Peyer's patch (tissue), 4 donors: Measurements from ENCODE around the gene RIF1. TPM values are rescaled to one million over a fixed set of nuclear protein-coding genes. Genes with fewer than 3 reads are reported as not detected.

Experiments
- DNase-seq, 3 donors: peaks; one replicate each; pipeline ENCODE4 v3.0.0-alpha.2; 2017 to 2019
- H3K27ac ChIP-seq, 4 donors: fragments of 200-600 bp; sonication (generic); one replicate each; pipeline ENCODE4 v1.5.1; 2016 to 2019
- H3K27me3 ChIP-seq, 2 donors: fragments of 200-600 bp; sonication (generic); one replicate each; pipeline ENCODE4 v1.5.1; 2019
- H3K36me3 ChIP-seq, 3 donors: fragments of 200-600 bp; sonication (generic); one replicate each; pipeline ENCODE4 v1.5.1; 2016 to 2019
- H3K4me1 ChIP-seq, 4 donors: fragments of 200-600 bp; sonication (generic); one replicate each; pipeline ENCODE4 v1.5.1; 2016 to 2019
- H3K4me3 ChIP-seq, 4 donors: fragments of 200-600 bp; sonication (generic); 1 replicate in 3 of 4; 2 replicates in 1 of 4; pipeline ENCODE4 v1.5.1; 2016 to 2019; ENCODE audit warnings: mild to moderate bottlenecking in 1 of 4
- H3K9me3 ChIP-seq, 4 donors: fragments of 200-600 bp; sonication (generic); one replicate each; pipeline ENCODE4 v1.5.1; 2016 to 2019; ENCODE audit warnings: mild to moderate bottlenecking in 1 of 4
- CTCF ChIP-seq, 6 experiments: fragments of 450-650 bp in 4 of 6; fragments of 200-600 bp in 2 of 6; sonication (generic) in 1 of 6; IDR thresholded peaks; one replicate each; pipeline ENCODE4 v1.5.1; 2017 to 2019; ENCODE audit warnings: antibody characterized with exemption in 6 of 6, mild to moderate bottlenecking in 3 of 6, moderate library complexity in 1 of 6
- POLR2A ChIP-seq, 2 donors: fragments of 450-650 bp; IDR thresholded peaks; one replicate each; pipeline ENCODE4 v1.5.1; 2017; ENCODE audit warnings: antibody characterized with exemption in 2 of 2, mild to moderate bottlenecking in 2 of 2, moderate library complexity in 2 of 2
- total RNA-seq, 4 donors: library from RNA; depleted of rRNA; stranded (reverse); fragments of >200 nt; gene quantifications; one replicate each; pipeline ENCODE4 v1.1.0, GENCODE V29; 2016

RIF1 gene
- total RNA-seq, 4 donors from 2014 or later = 20.0 to 51.2 (median 25.4) TPM

- Histone ChIP-seq H3K27ac (no peak overlapping the region), H3K4me3 (no peak overlapping the region), H3K4me1 (no peaks in the 10 kb centered on the region), H3K9me3 (no peaks in the 10 kb centered on the region), H3K36me3 (no peaks in the 10 kb centered on the region), H3K27me3 (no peaks in the 10 kb centered on the region)
- DNase-seq = no peak
- TF ChIP-seq CTCF (IDR thresholded peaks at IDR 0.05) = no peak
Observed at GRCh38 chr2:151394509-151394908, 15.2 kb upstream of the RIF1 start.

GRCh38 chr2:151395509-151396374 lies 14.0 kb upstream of the RIF1 start:
- Histone ChIP-seq H3K4me3 (no peak overlapping the region), H3K27me3 (no peaks in the 10 kb centered on the region), H3K36me3 (no peaks in the 10 kb centered on the region), H3K27ac (no peak overlapping the region), H3K9me3 (no peaks in the 10 kb centered on the region), H3K4me1 (no peaks in the 10 kb centered on the region)
- DNase-seq = no peak
- TF ChIP-seq POLR2A (IDR thresholded peaks at IDR 0.05) = no peak

GRCh38 chr2:151399981-151400380 lies 9.7 kb upstream of the RIF1 start:
- TF ChIP-seq CTCF (IDR thresholded peaks at IDR 0.05) (no peak), POLR2A (IDR thresholded peaks at IDR 0.05) (no peak)
- no peak overlapping the region for H3K27ac ChIP-seq
- no peak overlapping the region for H3K4me3 ChIP-seq
- DNase-seq = no peak
- H3K9me3 ChIP-seq = no peaks in the 10 kb centered on the region
- H3K4me1 ChIP-seq = no peaks in the 10 kb centered on the region
- no peaks in the 10 kb centered on the region for H3K27me3 ChIP-seq
- no peaks in the 10 kb centered on the region for H3K36me3 ChIP-seq

GRCh38 chr2:151401149-151401548 lies 8.6 kb upstream of the RIF1 start:
- H3K4me1 ChIP-seq = no peaks in the 10 kb centered on the region
- TF ChIP-seq POLR2A (IDR thresholded peaks at IDR 0.05) (no peak), CTCF (IDR thresholded peaks at IDR 0.05) (no peak)
- H3K27ac ChIP-seq = no peak overlapping the region
- H3K9me3 ChIP-seq = no peaks in the 10 kb centered on the region
- H3K36me3 ChIP-seq = no peaks in the 10 kb centered on the region
- no peak overlapping the region for H3K4me3 ChIP-seq
- H3K27me3 ChIP-seq = no peaks in the 10 kb centered on the region
- DNase-seq = no peak

GRCh38 chr2:151403914-151404313 lies 5.8 kb upstream of the RIF1 start:
- TF ChIP-seq POLR2A (IDR thresholded peaks at IDR 0.05) (no peak), CTCF (IDR thresholded peaks at IDR 0.05) (no peak)
- no peaks in the 10 kb centered on the region for H3K27me3 ChIP-seq

GRCh38 chr2:151405376-151405775 lies 4.3 kb upstream of the RIF1 start:
- Histone ChIP-seq H3K36me3 (no peaks in the 10 kb centered on the region), H3K9me3 (no peaks in the 10 kb centered on the region), H3K27me3 (no peaks in the 10 kb centered on the region), H3K27ac (no peak overlapping the region), H3K4me1 (peaks cover 0 to 2% (median 0%) of the 10 kb centered on the region in 4 donors), H3K4me3 (no peak overlapping the region)
- DNase-seq = no peak
- TF ChIP-seq POLR2A (IDR thresholded peaks at IDR 0.05) (no peak), CTCF (IDR thresholded peaks at IDR 0.05) (no peak)

More at GRCh38 chr2:151403914-151404313, 5.8 kb upstream of the RIF1 start:
- no peaks in the 10 kb centered on the region for H3K36me3 ChIP-seq
- no peak overlapping the region for H3K27ac ChIP-seq
- no peak for DNase-seq
- H3K4me3 ChIP-seq = no peak overlapping the region
- H3K4me1 ChIP-seq = no peaks in the 10 kb centered on the region
- H3K9me3 ChIP-seq = no peaks in the 10 kb centered on the region
